Transverse colon (tissue), 3 donors: ENCODE results near the gene DRD2.

Source experiments
- POLR2A ChIP-seq: fragments of 450-650 bp; IDR thresholded peaks from one replicate; pipeline ENCODE4 v1.6.1; 2016; ENCODE audit warnings: antibody characterized with exemption, mild to moderate bottlenecking, moderate library complexity
- TF ChIP-seq, protein P1 (sequence below), 5 experiments: fragments of 200-600 bp in 3 of 5; fragments of 450-650 bp in 2 of 5; sonication (generic) in 3 of 5; IDR thresholded peaks; 1 replicate in 2 of 5; 2 replicates in 3 of 5; pipeline ENCODE4 v1.5.1; 2016 to 2017; ENCODE audit warnings: antibody characterized with exemption in 5 of 5, inconsistent platforms in 3 of 5, mild to moderate bottlenecking in 2 of 5, moderate library complexity in 1 of 5

DNA sequence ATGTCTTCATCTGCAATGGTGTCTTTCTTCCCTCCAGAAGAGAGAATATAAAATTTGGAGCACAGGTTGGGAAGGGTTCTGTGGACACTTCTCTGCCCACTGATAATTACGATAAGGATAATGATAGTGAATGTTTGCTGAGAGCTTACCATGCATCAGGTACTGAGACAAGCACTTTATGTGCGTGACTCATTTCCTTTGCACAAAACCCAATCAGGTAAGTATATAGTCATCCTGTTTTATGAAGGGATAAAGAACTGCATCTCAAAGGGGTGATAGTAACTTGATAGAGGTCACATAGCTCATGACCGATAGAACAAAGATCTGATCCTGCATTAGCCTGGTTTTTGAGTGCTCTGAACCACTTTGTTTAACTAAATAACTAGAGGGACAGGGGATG lies 9.4 kb downstream of the DRD2 start:
- TF ChIP-seq POLR2A = no peak
- TF ChIP-seq, protein P1, sequence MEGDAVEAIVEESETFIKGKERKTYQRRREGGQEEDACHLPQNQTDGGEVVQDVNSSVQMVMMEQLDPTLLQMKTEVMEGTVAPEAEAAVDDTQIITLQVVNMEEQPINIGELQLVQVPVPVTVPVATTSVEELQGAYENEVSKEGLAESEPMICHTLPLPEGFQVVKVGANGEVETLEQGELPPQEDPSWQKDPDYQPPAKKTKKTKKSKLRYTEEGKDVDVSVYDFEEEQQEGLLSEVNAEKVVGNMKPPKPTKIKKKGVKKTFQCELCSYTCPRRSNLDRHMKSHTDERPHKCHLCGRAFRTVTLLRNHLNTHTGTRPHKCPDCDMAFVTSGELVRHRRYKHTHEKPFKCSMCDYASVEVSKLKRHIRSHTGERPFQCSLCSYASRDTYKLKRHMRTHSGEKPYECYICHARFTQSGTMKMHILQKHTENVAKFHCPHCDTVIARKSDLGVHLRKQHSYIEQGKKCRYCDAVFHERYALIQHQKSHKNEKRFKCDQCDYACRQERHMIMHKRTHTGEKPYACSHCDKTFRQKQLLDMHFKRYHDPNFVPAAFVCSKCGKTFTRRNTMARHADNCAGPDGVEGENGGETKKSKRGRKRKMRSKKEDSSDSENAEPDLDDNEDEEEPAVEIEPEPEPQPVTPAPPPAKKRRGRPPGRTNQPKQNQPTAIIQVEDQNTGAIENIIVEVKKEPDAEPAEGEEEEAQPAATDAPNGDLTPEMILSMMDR (IDR thresholded peaks at IDR 0.05) = no peak
